Measurements from ENCODE around the gene LRRC45. TPM values are rescaled to one million over a fixed set of nuclear protein-coding genes. Genes with fewer than 3 reads are reported as not detected.

Gene LRRC45
- polyA plus RNA-seq, 1 donor (not counting 4 experiments of a cell fraction or from before 2014, with no cell fraction given) = 2.5 TPM

GRCh38 chr17:82072827-82073226 is 49.7 kb downstream of the LRRC45 start:
- Histone ChIP-seq H3K79me2 (ENCODE audit: control insufficient read depth, insufficient read depth, low read length) (no peaks in the 10 kb centered on the region), H3K4me1 (ENCODE audit: control insufficient read depth, extremely low read depth, insufficient read depth, low read length) (no peaks in the 10 kb centered on the region), H3K9ac (ENCODE audit: control insufficient read depth, extremely low read depth, insufficient read depth, low read length) (no peak overlapping the region), H3K27ac (ENCODE audit: control insufficient read depth, insufficient read depth, low read length) (no peak overlapping the region), H3K27me3 (ENCODE audit: control insufficient read depth, extremely low read depth, insufficient read depth, low read length) (no peaks in the 10 kb centered on the region), H4K20me1 (ENCODE audit: control insufficient read depth, extremely low read depth, insufficient read depth, low read length) (no peaks in the 10 kb centered on the region), H3K9me1 (ENCODE audit: control insufficient read depth, extremely low read depth, insufficient read depth, low read length) (no peaks in the 10 kb centered on the region), H3K9me3 (ENCODE audit: control insufficient read depth, low read depth, low read length) (no peaks in the 10 kb centered on the region), H3K36me3 (ENCODE audit: control insufficient read depth in 2 of 2, extremely low read depth in 1 of 2, insufficient read depth in 2 of 2, low read length in 2 of 2) (peaks cover 1 to 4% of the 10 kb centered on the region in 2 experiments), H2AFZ (ENCODE audit: control insufficient read depth, low read length) (no peak overlapping the region), H3K4me3 (ENCODE audit: control insufficient read depth in 2 of 3, extremely low read depth in 1 of 3, insufficient read depth in 2 of 3, low read depth in 1 of 3, low read length in 3 of 3) (no peak overlapping the region), H3K4me2 (ENCODE audit: control insufficient read depth, extremely low read depth, insufficient read depth, low read depth, low read length) (no peak overlapping the region)
- DNase-seq (ENCODE audit: low read depth, low spot score) = no peak
- TF ChIP-seq CTCF (optimal IDR thresholded peaks at IDR 0.05 in 1 of 3, IDR thresholded peaks at IDR 0.05 in 1 of 3, conservative IDR thresholded peaks at IDR 0.05 in 1 of 3; ENCODE audit: extremely low read depth in 1 of 3, insufficient read depth in 2 of 3, low read length in 3 of 3) (no peak), EZH2 (IDR thresholded peaks at IDR 0.05; ENCODE audit: low read length) (no peak)
- FAIRE-seq = no peak
- dilution Hi-C loops (cut with MboI; ENCODE audit: extremely low pct_ligation_motif_present, low sequenced_read_pairs) = no loop called here

GRCh38 chr17:82073446-82073845 is 50.3 kb downstream of the LRRC45 start:
- no peak overlapping the region for H3K9ac ChIP-seq (ENCODE audit: control insufficient read depth, extremely low read depth, insufficient read depth, low read length)
- H3K36me3 ChIP-seq (ENCODE audit: control insufficient read depth in 2 of 2, extremely low read depth in 1 of 2, insufficient read depth in 2 of 2, low read length in 2 of 2) = peaks cover 6 to 7% of the 10 kb centered on the region in 2 experiments
- H4K20me1 ChIP-seq (ENCODE audit: control insufficient read depth, extremely low read depth, insufficient read depth, low read length) = no peaks in the 10 kb centered on the region
- no peaks in the 10 kb centered on the region for H3K9me1 ChIP-seq (ENCODE audit: control insufficient read depth, extremely low read depth, insufficient read depth, low read length)
- H3K27me3 ChIP-seq (ENCODE audit: control insufficient read depth, extremely low read depth, insufficient read depth, low read length) = no peaks in the 10 kb centered on the region
- DNase-seq (ENCODE audit: low read depth, low spot score) (no peak), FAIRE-seq (no peak)
- no peak overlapping the region for H3K4me2 ChIP-seq (ENCODE audit: control insufficient read depth, extremely low read depth, insufficient read depth, low read depth, low read length)
- no peak for TF ChIP-seq CTCF (optimal IDR thresholded peaks at IDR 0.05 in 1 of 3, IDR thresholded peaks at IDR 0.05 in 1 of 3, conservative IDR thresholded peaks at IDR 0.05 in 1 of 3; ENCODE audit: extremely low read depth in 1 of 3, insufficient read depth in 2 of 3, low read length in 3 of 3)
- no peak for TF ChIP-seq EZH2 (IDR thresholded peaks at IDR 0.05; ENCODE audit: low read length)
- H3K4me1 ChIP-seq (ENCODE audit: control insufficient read depth, extremely low read depth, insufficient read depth, low read length) = no peaks in the 10 kb centered on the region
- H3K4me3 ChIP-seq (ENCODE audit: control insufficient read depth in 2 of 3, extremely low read depth in 1 of 3, insufficient read depth in 2 of 3, low read depth in 1 of 3, low read length in 3 of 3) = no peak overlapping the region
- no peak overlapping the region for H2AFZ ChIP-seq (ENCODE audit: control insufficient read depth, low read length)
- no peaks in the 10 kb centered on the region for H3K9me3 ChIP-seq (ENCODE audit: control insufficient read depth, low read depth, low read length)
- H3K27ac ChIP-seq (ENCODE audit: control insufficient read depth, insufficient read depth, low read length) = no peak overlapping the region
- H3K79me2 ChIP-seq (ENCODE audit: control insufficient read depth, insufficient read depth, low read length) = no peaks in the 10 kb centered on the region
- dilution Hi-C loops (cut with MboI; ENCODE audit: extremely low pct_ligation_motif_present, low sequenced_read_pairs) = no loop called here
